GM04503 (cell line): Measurements from ENCODE around the gene NMRAL1.

Experiments
- DNase-seq: peaks from one replicate; pipeline ENCODE4 v3.0.0-alpha.2; 2012; ENCODE audit warnings: low read depth

Gene NMRAL1

DNA sequence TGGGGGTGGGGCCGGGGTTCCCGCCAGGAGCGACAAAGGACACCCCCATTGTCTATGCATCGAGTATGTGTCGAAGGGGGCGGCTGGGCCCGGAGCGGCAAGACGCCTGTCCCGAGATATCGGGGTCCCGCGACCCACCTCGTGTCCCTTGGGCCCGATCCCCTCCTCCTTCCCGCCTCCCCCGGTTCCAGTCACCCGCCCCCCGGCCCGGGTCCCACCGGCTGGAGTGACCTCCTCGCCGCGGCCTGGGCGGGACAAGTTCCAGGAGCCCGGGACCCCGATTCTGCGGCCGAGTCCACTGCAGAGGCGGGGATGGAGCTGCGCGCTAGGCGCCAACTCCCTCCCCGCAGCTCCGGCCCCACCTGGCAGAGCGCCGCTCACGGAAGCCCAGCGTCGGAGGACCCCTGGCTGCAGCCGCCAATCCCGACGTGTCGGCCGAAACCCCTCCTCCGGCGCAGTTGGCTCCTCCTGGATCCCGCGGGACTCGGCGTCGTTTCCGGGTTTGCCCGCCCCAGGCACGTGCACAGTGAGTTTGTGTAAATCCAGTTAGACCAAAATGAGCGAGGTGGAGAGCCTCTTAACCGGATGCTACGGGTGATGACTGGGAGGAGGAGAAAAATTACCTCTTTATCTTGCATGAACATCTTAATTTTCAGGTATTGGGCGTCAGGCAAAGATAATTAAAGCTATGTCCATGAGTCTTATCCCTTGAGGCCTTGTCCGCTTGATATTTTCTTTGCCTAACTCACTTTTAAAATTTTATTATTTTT, at the start of gene NMRAL1:
Gene NMRAL1, minus strand, starts transcription at position 434 of the 770 bp plus-strand sequence. CDS start 493 bp downstream, outside the sequence.
- DNase-seq: peak; percentile 49

DNA sequence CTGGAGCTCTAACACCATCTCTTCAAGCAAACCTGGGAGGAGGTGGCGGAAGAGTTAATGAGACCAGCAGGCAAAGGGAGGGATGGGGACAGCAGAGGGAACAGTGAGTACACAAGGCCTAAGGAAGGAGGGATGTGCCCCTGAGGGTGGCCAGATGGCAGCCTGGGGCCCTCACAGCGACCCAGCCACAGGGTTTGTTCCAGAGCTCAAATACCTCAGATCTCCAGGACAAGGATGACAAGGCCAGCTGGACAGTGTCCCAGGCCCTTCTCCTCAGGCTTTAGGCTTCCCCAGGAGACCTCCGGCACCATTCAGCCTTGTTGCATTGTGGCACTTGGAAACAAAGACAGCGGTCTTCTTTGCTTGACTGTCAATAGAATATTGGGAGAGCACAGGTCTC, 49.3 kb upstream of the NMRAL1 start:
- no peak for DNase-seq

DNA sequence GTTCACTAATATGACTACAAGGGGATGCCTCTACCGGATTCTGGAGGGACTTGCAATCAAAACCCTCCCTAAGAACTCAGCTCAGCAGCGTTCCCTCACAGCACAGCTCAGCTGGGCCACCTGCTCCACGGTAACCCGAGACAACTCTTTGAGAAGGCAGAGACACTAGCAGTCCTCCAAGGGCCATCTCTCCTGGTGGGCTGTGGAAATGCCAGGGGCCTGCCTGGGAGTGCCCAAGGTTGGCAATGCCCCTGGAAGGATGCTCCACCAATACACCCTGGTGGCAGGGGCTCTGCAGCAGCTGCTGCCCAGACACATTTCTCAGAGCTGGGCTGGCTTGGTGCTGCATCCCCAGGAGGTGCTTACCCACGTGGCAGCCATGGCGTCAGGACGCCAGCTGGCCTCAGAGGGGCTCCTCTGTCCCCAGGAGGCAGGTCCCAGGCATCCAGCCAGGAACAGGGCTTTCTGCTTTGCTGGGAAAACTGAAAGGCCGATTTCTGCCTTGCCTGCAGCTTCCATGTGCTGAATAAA, 47.7 kb upstream of the NMRAL1 start:
- no peak for DNase-seq

DNA sequence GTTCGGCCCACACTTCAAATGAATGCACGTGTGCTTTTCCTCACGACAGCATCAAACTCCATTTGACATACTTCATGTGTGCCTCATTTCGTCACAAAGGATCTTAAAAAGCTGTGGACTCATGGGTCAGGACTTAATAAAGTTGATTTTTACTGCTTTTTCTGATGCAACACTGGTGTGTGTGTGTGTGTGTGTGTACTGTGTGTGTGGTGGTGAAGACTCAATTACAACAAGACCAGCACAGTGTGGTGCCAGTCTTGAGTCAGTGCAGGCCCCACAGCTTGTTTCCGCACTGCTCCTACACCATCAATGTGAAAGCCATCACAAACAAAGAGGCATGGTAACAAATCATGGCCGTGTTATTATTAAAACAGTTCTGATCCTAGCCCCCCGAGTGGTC, 46.5 kb upstream of the NMRAL1 start:
- no peak for DNase-seq

DNA sequence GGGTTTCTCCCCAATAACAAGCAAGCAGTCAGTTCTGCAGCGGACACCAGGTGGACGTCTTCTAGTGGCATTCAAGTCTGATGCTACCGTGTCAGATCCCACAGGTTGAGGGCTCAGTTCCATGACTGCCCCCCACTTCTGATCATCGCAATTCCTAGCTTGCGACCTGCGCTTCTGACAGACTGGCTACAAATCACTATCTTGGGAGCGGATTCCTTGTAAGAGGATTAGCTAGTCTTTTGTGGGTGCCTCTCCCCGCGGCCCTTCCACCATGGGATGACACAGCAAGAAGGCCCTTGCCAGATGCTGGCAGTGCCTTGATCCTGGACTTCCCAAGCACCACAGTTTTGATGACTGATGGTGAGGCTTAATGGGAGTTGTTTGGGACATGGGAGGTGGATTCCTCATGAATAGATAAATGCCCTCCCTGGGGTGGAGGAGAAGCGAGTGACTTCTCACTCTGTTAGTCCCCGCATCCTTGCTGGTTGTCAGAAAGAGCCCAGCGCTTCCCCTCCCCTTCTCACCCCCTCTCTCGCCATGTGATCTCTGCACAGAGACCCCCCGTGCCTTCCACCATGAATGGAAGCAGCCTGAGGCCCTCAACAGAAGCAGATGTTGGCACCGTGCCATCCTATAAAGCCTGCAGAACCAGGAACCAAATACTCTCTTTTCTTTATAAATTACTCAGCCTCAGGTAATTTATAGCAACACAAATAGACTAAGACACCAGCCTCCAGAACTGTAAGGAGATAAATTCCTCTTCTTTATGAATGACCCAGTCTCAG, 45.0 kb upstream of the NMRAL1 start:
- no peak for DNase-seq

DNA sequence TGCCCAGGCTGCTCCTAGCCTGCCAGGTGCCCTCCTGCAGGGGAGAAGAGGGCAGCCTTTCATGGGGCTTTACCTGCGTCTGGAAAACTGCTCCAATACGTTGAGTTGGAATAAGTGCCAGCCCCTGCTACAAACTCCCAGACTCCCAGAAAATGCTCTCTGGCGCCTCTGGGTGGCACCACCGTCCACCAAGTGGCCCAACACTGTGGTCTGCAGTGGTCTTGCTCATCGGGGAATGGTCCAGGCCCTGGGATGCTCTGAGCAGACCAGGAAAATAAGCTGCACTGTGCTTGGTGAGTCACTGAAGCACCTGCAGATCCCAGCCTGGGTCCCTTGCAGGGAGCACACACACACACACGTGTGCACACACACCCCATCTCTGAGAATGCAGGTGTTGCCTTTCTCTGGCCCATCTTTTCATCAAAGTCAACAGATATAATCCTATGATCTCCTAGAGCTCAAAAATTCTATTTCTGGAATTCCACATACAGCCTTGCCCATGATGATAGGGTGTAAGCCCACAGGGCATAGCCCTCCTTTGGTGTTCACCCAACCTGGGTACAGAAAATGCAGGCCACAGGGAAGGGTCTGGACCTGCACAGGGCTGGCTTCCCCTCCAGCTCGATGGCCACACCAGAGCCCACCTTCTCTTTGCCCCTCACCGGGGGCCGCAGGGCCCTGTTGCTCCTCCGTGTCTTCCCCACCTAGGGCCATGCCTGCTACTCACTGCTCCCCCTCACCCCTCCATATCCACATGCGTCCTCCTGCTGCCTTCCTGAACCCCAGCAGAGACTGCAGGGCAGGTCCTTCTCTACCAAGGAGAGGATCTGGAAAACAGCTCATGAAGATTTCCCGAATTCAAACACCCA, 43.6 kb upstream of the NMRAL1 start:
- DNase-seq: no peak

DNA sequence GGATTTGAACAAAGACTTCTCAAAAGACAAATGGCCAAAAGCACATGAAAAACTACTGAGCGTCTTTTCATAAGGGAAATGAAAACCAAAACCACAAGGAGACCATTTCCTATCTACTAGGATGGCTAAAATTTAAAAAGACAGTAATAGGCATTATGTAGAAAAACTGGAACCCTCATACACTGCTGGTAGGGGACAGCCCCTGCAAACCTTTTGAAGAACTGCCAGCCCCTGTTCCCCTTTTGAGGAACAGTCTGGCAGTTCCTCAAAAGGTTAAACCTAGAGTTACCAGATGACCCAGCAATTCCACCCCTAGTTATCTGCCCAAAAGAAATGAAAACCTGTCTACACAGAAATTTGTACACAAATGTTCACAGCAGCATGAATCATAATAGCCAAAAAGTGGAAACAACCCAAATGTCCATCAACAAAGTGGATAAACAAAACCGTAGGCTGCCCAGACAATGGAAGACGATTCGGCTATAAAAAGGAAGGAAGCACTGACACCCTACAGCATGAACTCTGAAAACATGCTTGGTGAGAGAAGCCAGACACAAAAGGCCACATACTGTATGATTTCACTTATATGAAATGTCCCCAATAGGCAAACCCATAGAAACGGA, 41.3 kb upstream of the NMRAL1 start:
- no peak for DNase-seq

DNA sequence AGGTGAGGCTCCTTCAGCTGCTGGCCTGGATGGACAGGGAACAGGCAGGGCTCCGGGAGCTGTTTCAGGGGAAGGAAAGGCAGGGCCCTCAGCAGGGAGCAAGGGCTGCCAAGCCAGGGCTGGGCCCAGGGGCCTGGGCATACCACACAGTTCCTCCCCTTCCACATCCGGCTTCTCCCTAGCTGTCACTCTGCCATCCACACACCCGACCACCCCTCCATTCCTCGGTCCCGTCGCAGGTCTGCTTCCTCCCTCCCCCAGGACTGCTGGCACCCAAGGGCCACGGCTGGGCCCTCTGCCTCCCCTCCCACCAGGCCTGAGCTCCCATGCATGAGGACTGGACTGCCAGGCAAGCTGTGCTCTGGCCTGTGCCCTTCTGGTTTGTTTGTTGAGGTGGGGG, 40.2 kb upstream of the NMRAL1 start:
- no peak for DNase-seq

DNA sequence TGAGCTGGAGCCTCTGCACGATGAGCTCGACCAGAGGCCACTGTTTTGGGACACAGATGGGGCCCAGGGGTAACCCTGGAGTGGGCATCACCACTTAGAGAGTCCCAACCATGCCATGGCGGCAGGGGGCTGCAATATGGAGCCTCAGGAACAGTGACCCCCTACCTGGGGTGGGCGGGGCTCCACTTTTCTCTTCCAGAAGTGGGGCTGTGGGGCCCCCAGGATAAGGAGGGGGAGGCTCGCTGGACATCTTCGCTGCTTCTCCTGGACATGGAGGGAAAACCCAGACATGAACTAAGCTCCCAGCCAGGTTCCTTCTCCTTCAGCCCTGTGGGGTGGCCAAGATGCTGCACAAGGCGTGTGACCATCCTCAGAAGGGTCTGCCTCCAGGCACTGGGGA, 39.5 kb upstream of the NMRAL1 start:
- no peak for DNase-seq

DNA sequence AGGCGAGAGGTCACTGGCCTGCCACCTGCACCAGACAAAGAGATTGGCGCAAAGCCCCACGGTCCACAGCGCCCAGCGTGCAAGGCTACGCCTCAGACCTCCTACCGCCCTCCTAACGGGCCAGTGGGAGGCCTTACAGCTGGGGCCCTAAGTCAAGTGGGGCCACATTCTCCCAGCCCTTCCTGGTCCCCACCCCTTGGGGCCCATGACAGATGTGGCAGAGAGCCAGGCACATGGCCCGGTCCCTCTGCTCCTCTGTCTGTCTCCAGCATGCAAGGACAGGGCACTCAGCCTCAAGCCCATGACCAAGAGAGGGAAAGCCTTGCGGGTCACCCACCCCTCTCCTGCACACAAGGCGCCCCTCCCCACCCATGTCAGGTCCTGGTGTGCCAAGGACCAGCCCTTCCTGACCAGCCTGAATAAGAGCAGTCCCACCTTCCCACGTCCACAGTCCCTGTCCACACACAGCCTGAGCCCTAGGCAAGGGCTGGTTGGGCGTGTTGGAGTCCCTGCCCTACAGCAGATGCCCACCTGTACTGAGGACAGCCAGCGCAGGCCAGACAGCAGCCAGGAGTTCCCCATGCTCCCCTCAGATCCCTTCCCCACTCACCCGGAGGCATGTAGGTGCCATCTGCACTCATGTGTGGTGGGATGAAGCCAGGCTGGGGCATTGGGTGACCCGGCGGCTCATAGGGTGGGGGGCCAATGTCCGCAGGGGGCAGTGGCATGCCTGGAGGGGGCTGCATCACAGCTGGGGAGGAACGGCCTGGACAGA, 38.8 kb upstream of the NMRAL1 start:
- no peak for DNase-seq

DNA sequence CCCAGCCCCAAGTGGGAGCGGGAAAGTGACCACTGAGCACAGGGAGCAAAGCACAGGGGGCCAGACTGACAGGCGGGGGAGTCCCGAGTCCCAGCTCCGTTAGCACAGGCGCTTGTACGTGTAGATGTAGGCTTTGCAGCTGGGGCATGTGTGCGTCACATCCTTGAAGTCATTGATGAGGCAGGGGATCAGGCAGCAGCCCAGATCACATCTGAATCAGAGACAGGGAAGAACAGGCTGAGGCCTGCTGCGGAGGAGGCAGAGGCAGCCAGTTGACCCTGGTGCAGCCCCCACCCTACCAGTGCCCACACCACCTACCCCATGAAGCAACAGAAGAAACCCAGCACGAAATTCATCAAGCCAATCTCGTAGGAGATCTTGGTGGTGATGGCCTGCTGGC, 38.0 kb upstream of the NMRAL1 start:
- no peak for DNase-seq

DNA sequence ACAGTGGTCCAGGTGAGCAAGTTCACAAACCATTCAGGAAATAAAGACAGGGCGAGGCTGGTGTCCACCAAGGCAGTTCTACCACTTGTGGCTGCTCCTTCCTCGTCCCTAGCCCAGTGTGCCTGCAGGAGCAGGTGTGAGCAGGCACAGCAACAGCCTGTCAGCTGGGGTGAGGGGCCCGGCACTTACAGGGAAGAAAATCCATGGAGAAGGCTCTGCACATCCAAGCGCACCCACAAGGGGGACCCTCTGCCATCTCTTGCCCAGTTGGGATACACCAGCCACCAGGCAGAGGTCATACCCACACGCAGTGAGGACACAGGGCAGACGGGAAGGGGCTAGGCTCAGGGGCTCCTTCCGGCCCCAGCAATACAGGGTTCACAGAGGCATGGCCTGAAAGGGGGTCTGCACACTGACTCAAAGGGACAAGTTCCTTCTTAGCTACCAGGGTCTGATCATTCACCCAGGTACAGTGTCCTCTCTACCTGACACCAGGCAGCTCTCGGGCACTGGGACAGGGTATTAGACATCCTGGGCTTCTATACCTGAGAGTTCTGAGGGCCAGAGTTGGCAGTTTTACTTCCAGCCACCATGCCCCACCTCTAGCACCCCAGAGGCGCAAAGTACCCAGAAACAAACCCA, 37.1 kb upstream of the NMRAL1 start:
- DNase-seq: no peak

DNA sequence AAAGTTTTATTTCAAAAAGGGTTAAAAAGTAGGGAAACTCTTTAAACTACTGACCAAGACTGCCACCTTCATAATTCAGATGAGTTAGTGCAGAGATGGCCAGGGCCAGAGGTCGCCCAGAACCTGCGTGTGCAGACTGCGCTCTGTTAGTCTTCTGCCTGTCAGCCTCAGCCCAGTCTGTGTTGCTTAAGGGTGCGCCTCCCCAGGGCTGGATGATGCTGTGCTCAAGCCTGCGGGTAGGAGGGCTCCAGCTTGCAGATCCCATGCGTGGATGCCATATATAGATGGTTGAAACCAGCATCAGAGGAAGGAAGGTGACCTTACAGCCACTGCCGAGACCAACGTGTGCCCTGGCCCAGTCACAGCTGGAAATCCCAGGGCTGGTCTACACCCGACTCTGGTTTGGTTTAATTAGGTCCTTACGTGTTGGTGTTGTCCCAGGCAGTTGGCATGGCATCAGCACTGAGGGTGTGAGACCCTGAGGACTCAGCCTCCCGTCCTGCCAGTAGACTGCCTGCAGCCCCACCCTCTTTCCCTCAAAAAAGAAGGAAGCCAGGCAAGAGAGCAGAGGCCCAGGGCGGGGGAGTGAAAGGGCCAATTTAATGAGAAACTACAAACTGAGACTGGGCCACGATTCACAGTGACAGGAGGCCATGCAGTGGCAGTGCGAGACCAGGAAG, 36.5 kb upstream of the NMRAL1 start:
- DNase-seq: no peak

DNA sequence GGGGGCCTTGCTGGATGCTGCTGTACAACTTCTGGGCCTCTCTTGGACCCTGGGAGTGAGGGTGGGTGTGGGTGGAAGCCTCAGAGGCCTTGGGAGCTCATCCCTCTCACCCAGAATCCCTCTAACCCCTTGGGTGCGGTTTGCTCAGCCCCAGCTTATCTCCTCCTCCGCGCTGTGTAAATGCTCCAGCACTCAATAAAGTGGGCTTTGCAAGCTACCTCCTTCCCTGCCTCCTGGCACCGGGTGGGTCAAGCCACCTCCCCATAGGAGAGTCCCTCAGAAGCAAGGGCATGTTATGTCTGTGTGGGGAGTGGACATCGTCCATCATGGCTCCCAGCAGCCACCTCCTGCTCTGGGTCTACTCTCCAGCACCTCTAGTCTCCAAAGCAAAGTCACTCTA, 35.7 kb upstream of the NMRAL1 start:
- DNase-seq: no peak

DNA sequence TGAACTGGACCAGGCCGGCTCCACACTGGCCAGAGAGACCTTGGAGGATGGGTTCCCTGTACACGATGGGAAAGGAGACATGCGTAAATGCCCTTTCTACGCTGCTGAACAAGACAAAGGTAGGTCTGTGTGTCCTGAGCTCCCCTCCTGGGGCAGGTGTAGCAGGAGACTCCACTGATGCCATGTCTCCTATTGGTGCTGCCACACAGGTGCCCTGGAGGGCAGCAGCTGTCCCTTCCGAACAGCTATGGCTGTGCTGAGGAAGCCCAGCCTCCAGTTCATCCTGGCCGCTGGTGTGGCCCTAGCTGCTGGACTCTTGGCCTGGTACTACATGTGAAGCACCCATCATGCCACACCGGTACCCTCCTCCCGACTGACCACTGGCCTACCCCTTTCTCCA, 35.0 kb upstream of the NMRAL1 start:
- DNase-seq: no peak

DNA sequence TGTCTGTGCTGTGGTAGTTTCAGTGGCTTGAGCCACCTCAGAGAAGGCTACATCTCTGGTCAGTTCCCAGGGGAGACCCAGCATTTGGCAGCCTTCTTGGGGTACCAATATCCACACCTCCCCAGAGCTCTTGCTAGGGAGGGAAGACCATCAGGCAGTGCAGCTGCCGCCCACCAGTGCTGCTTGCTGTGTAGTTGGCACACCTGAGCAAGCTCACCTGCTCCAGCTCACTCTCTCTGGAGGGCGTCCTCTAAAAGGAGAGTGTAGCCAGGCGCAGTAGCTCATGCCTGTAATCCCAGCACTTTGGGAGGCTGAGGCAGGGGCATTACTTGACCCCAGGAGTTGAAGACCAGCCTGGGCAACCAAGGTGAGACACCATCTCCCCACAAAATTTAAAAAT, 34.4 kb upstream of the NMRAL1 start:
- no peak for DNase-seq

DNA sequence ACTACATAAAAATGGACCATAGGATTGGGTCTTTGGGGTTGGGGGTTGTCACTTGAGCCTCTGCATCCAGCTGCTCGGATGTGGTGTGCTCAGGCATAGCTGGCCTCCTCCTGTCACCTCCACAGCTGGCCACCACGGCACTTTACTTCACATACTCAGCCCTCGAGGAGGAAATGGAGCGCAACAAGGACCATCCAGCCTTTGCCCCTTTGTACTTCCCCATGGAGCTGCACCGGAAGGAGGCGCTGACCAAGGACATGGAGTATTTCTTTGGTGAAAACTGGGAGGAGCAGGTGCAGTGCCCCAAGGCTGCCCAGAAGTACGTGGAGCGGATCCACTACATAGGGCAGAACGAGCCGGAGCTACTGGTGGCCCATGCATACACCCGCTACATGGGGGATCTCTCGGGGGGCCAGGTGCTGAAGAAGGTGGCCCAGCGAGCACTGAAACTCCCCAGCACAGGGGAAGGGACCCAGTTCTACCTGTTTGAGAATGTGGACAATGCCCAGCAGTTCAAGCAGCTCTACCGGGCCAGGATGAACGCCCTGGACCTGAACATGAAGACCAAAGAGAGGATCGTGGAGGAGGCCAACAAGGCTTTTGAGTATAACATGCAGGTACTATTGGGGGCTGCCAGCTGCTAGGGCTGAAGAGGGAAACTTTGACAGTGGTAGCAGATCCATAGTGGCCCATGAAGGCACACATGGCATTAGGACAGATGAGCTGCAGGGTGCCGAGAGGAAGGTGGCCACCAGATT, 33.3 kb upstream of the NMRAL1 start:
- DNase-seq: no peak

DNA sequence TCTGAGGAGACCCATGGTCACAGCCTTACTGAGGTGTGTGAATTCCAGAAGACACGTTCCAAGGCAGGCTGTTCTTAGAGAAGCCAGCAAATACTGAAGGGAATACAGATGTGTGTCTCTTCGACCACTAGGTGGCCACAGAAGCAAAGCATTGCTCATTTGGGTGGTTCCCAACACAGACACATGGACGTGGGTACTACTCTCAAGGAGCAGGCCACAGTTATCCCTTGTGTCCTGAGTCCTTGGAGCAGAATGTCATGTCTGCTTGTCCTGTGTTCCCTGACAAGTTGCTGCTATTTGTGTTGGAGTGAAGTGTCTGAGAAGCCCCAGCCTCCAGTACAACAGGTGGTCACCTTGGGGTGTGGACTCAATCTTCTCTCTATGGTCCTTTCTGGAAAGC, 32.0 kb upstream of the NMRAL1 start:
- DNase-seq: peak; percentile 43
